GM12892 (cell line): ENCODE measurements around the gene RFPL1.

Experiments
- POLR2A ChIP-seq: IDR thresholded peaks from 2 replicates; pipeline ENCODE4 v1.6.1; 2011; ENCODE audit warnings: low read depth, low read length, control low read depth
- POLR2AphosphoS5 ChIP-seq: IDR thresholded peaks from 2 replicates; pipeline ENCODE4 v1.6.1; 2011; ENCODE audit warnings: low read depth, low read length, control low read depth

- TF ChIP-seq POLR2AphosphoS5 (no peak), POLR2A (no peak)
These were observed 22.9 kb downstream of the RFPL1 start for GRCh38 chr22:29461263-29461662.
